Activated CD4-positive, CD25-positive, alpha-beta regulatory T cell treated with anti-CD3 and anti-CD28 coated beads, Interleukin-2, amount 50 U/mL, for 16 hours (primary cell): ENCODE data around the gene FSD1.
A peak's percentile ranks its signal among the peaks of the same experiment; 100 is the strongest.

ENCODE experiments used
- DNase-seq: peaks from one replicate; pipeline ENCODE4 v3.0.0-alpha.2; 2020; ENCODE audit warnings: low read depth, low spot score

FSD1 gene

GRCh38 chr19:4365341-4365740, 60.9 kb downstream of the FSD1 start:
- no peak for DNase-seq

DNA sequence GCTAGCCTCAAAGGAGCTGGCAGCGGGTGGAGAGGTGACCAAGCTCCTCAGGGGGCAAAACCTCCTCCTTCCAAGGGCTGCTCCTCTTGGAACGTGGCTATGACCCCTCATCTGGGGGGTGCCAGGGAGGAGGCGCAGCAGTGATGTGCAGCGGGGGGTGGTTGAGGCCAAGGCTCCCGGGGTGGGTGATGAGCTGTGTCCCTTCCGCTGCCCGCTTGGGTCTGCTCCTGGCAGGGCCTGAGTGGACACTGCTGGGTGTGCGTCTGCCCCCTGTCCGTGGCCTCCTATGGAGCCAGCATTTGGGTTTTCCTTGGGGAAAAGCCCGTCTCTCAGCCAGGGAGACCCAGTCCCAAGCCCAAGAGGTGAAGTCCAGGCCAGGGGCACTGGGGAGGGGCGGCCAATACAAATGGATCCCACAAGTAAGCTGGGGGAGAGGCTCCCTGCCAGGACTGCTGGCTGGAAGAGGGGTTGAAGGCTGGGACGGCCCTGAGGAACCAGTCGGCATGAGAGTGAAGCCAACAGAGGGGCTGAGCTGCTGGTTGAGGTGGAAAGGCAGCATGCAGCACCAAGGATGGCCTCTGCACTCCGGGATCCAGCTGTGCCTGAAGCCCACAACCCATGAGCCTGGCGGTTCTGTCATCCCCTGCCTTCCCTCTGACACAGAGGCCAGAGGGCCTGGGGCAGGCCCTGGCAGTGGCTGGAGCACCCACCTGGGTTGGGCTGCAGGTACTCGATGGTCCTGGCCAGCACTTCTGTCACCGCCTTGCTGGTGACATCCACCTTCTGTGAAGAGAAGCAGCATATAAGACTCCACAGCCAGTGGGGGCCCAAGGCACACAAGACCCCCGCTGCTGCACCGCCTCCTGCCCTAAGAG, 61.6 kb downstream of the FSD1 start:
- no peak for DNase-seq

DNA sequence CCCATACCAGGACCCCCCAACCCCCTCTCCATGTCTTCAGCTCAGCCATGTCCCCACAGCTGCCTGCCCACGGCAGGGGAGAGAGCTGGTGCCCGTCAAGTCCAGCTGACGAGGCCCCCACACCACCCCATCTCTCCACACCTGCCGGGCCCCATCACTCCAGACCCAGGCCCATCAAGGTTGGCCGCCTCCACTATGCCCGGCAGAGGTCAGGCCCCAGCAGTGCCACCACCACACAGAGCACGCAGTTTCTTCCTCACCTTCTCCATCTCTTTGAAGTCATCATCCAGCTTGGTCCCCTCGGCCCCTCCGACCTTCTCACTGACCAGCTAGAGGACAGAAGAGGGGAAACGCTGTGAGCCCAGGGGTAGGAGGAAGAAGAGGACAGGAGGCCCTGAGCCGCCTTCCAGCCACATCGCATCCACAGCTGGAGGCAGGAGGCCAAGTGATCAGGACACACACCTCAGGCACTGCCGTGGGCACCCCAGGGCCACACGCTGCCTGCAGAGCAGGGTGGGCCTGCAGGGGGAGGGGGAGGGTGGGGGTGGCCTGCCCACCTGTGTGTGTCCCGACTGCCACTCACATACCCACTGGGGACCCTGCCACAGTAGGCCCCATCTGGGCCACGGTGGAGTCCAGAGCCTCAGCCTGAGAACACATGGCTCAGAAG, 62.4 kb downstream of the FSD1 start:
- no peak for DNase-seq

DNA sequence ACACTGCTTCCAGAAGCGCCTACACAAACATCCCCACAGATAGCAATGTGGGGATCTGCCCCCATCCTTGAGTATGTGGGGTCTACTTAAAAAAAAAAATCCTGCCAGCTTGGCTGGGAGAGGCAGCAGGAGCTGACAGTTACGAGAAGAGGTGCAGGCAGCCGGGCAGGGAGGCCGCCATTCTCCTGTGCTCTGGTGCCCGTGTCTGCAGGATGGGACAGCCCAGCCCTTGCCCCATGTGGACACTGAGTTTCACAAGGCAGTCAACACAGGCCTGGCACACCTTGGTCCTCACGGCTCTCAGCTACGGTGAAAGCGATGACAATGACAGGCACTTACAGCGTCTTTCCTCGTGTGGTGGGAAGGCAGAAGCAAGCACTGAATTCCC, 62.9 kb downstream of the FSD1 start:
- no peak for DNase-seq

GRCh38 chr19:4367781-4368127, 63.4 kb downstream of the FSD1 start:
- DNase-seq: no peak

GRCh38 chr19:4368128-4368820, 63.9 kb downstream of the FSD1 start:
- DNase-seq: no peak

DNA sequence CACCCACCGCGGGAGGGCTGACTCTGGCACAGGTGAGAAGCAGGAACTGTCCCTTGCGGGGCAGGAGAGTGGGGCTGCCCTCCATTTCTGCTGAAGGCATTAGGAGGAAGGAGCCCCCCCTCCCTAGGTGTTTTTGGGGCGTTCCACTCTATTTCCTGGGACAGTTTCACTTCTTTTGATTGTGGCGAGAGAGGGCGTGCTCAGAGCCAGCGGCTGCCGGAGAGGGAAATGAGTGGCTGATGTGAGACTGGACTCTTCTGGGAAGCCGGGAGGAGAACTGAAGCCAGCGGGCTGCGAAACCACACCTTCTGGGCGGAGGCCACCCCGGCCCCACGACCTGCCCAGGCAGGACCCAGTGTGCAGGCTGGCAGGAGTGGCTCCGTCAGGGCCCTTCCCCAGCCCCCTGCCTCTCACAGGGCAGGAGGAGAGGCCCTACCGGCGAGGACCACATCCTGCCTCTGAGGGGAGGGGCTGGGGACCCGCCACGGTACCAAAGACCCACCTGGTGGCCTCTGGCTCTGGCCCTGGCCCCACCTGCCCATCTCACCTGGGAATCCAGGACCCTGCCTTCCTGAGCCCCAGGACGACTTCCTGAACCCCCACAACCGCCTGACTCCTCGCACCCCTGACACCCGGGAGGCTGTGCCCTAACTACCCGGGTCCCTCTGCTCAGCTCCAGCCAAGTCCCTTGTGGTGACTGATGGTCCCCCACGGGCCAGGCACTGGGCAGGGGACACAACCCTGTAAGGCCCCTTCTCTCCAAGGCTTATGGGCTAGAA, 64.9 kb downstream of the FSD1 start:
- peak; percentile 60 for DNase-seq

DNA sequence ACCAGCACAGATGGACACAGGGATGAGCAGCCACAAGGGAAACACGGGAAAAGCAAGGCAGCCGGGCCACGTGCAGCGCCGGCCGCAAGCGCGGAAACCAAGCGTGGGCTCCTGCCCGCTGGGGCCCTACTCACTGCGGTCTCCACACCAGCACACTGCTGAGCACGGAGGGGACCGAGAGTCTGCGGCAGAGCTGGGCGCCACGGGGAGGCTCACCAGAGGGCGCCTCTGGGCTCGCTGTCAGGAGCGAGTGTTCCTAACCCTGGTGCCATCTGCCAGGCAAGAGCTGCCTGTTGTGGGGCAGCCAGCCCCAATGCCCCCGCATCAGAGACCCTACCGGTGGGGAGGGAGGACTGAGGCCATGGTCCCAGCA, 65.5 kb downstream of the FSD1 start:
- DNase-seq: peak; percentile 36

DNA sequence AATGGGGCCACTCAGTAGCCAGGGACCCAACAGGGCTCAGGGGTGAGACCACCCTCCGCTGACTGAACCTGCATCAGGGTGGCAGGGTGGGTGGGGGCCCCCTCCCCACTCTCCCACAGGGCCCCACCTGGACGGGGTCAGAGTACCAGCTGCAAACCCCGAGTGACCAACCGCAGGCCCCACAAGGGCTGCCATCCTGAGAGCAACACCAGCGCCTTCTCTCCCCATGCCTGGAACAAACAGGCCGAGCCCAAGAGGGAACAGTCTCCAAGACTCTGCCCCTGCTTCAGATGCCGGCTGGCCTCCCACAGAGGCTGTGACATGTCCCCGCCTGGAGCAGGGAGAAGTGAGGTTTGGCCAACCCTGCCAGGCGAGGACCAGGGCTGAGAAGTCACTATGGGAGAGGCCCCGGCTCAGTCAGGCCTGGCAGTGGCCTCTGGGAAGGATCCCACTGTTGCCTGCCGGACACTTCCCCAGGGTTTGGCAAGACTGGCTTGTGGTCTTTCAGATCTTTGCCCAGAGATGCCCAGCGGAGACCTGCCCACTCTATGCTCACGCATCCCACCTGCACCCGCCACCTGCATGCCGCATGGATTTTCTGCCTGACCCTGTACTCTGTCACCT, 66.1 kb downstream of the FSD1 start:
- DNase-seq: no peak

DNA sequence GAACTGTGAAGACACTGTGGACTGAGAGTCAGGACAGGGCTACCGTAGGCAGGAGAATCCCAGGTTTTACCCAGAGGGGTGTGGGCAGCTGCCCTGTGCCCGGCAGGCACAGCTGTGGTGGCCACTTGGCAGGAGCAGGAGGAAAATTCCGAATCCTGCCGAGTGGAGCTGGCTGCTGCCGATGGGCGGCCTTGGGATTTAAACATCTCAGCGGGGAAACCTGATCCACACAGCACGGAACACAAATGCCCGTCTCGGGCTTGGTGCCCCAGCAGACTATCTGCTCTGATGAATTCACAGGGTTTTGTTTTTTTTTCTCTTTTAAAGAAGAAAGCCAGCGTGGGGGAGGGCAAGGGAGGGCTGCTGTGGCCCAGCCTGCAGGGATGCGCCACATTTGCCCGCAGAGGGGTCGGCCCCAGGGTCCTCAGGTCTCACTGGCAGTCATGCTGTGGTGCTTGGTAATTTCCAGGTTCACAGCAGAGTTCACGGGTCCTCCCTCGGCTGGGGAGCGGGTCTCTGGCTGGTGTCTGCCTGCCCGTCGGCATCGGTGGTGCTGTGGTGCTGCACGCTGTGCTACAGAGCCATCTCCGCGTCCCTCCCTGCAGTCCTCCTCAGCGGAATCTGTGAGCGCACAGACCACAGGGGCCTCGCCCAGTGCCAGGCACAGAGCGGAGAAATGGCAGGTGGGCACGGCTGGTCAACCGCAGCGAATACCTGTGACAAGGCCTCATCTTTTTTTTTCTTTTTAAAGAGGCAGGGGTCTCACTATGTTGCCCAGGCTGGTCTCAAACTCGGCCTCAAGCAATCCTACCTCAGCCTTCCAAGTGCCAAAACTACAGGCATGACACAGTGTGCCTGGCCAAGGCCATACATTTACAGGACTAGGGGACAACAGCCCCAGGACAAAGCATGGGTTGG, 67.1 kb downstream of the FSD1 start:
- no peak for DNase-seq

DNA sequence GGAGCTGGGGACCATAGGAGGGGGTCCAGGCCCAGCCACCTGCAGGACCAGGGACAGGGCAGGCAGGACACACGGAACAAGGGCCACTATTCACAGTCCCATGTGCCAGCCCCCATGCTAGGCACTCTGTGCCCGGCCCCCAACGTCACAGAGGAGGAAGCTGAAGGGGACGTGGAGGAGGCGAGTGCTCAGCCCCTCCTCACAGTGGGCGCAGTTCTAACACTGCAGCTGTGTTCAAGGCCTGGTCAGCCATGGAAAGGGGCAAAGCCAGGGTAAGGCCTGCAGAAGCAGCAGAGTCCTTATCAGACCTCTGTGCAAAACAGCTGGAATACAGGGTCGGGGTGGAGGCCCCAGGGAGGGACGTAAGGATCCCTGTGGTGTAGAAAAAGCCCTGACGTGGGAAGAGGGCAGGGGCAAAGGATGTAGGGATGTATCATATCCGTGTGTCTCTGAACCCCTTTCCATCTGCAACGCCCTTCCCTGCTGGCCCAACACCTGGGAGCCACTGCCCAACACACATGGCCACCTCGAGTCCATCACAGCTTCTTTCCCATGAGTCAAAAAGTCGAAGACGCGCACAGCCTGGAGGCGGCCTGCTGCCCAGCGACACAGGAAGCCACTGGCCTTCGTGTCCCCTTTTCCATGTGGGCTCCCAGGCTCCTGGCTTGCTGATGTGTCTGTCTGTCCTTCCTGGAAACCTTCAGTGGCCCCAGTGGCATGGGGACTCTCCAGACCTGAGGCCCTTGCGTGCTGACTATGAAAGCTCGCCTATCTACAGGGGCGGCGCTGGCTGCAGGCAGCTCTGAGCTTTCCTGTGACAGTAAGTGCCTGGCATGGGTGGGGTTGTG, 68.0 kb downstream of the FSD1 start:
- DNase-seq: no peak

GRCh38 chr19:4373013-4373367, 68.6 kb downstream of the FSD1 start:
- DNase-seq: no peak
